Keratinocyte (primary cell): ENCODE results near the gene ADAMTSL1.

Source experiments
- CTCF ChIP-seq, 3 experiments: IDR thresholded peaks in 1 of 3; conservative IDR thresholded peaks in 1 of 3; optimal IDR thresholded peaks in 1 of 3; 2 replicates in 2 of 3; 3 replicates in 1 of 3; pipeline versions ENCODE3 to v1.5.1; 2011; ENCODE audit warnings: low read length in 3 of 3, mild to moderate bottlenecking in 3 of 3, moderate library complexity in 2 of 3, control low read depth in 1 of 3, inconsistent platforms in 1 of 3; ENCODE audit not compliant: insufficient read depth in 2 of 3; ENCODE audit errors: extremely low read depth in 1 of 3
- EZH2 ChIP-seq: IDR thresholded peaks from one replicate; pipeline ENCODE4 v1.6.1; 2012; ENCODE audit warnings: inconsistent platforms, mild to moderate bottlenecking, low read length, moderate library complexity

- TF ChIP-seq CTCF (optimal IDR thresholded peaks at IDR 0.05 in 1 of 3, IDR thresholded peaks at IDR 0.05 in 1 of 3, conservative IDR thresholded peaks at IDR 0.05 in 1 of 3; ENCODE audit: extremely low read depth in 1 of 3, insufficient read depth in 2 of 3, low read length in 3 of 3), result peak; percentile 49 to 82 (median 65)
- no peak for TF ChIP-seq EZH2
Measured at GRCh38 chr9:18824095-18824666, 350.2 kb downstream of the ADAMTSL1 start.
